ENCODE measurements around the gene SYCN. TPM values are rescaled to one million over a fixed set of nuclear protein-coding genes. Genes with fewer than 3 reads are reported as not detected.

SYCN gene
- polyA plus RNA-seq, 3 donors from 2014 or later, result not detected

DNA sequence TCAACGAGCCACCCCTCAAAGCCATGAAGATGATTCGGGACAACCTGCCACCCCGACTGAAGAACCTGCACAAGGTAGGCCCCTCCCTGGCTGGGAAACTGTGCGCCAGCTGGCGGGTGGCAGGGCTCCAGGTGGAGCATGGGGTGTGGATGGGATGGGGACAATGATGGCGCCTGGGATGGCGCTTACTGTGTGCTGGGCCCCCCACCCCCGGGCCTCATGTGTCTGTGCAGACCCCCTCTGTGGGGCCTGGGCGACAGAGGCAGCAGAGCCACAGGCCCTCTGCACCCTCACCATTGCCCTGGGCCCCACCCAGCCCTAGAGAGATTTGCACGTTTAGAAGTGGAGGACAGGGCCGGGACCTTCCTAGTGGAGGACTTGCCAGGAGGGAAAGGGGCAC is 26.3 kb downstream of the SYCN start:
- H3K4me3 Mint-ChIP-seq, result no peak overlapping the region
- no peaks in the 10 kb centered on the region for H3K27me3 Mint-ChIP-seq (ENCODE audit: low read depth in 3 of 3)
- no peaks in the 10 kb centered on the region for H3K4me1 Mint-ChIP-seq
- no peak overlapping the region for H3K27ac Mint-ChIP-seq
- no peaks in the 10 kb centered on the region for H3K9me3 Mint-ChIP-seq
- no peaks in the 10 kb centered on the region for H3K36me3 Mint-ChIP-seq
- DNase-seq, result no peak

DNA sequence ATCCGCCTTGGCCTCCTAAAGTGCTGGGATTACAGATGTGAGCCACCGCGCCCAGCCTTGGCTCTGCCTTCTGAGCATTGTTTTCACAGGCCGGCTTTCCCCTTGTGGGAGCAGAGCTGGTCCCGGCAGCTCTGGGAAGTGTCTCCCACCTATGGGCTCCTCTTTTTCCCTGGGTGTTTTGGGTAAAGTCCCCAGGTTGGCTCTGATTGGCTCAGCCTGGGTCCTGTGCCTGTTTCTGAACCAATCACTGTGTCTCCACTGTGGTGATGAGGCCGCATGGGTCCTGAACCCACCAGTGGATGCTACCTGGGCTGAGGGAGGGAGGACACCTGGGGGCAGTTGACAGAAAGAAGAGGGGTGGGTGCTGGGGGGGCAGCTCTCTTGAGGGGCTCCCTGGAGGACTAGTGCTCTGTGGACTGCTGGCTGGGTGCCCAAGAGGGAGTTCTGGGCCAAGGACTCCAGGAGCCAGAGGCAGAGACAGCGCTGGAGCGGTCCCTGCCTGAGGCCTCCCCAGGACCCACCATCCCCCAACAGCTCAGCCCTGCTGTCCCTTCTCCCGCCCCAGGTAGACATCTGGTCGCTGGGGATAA is 26.9 kb downstream of the SYCN start:
- H3K27ac Mint-ChIP-seq, result no peak overlapping the region
- H3K4me3 Mint-ChIP-seq, result no peak overlapping the region
- no peak for DNase-seq
- H3K27me3 Mint-ChIP-seq (ENCODE audit: low read depth in 3 of 3), result no peaks in the 10 kb centered on the region
- H3K9me3 Mint-ChIP-seq, result no peaks in the 10 kb centered on the region
- no peaks in the 10 kb centered on the region for H3K4me1 Mint-ChIP-seq
- no peaks in the 10 kb centered on the region for H3K36me3 Mint-ChIP-seq

DNA sequence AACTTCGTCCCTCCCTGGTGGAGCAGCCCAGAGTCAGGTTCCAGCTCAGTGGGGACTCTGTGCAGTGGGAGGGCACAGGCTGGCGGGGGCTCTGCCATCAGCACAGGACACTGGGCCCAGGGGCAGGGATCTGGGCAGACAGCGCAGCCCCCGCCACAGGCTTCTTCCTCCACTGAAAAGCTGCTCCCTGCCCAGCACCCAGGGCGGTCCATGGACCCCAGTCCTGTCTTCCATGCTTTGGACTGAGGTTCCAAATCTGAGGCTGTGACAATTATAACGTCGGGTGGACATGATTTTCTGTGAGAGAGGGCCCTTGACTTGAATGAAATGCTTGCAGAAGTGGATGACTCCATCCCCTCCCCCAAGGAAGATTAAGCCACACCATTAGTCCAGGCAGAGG is 28.5 kb downstream of the SYCN start:
- no peak overlapping the region for H3K27ac Mint-ChIP-seq
- H3K36me3 Mint-ChIP-seq, result no peaks in the 10 kb centered on the region
- H3K4me3 Mint-ChIP-seq, result no peak overlapping the region
- no peak for DNase-seq
- peaks cover 0 to 2% (median 0%) of the 10 kb centered on the region in 3 donors for H3K27me3 Mint-ChIP-seq (ENCODE audit: low read depth in 3 of 3)
- H3K9me3 Mint-ChIP-seq, result no peaks in the 10 kb centered on the region
- H3K4me1 Mint-ChIP-seq, result no peaks in the 10 kb centered on the region

DNA sequence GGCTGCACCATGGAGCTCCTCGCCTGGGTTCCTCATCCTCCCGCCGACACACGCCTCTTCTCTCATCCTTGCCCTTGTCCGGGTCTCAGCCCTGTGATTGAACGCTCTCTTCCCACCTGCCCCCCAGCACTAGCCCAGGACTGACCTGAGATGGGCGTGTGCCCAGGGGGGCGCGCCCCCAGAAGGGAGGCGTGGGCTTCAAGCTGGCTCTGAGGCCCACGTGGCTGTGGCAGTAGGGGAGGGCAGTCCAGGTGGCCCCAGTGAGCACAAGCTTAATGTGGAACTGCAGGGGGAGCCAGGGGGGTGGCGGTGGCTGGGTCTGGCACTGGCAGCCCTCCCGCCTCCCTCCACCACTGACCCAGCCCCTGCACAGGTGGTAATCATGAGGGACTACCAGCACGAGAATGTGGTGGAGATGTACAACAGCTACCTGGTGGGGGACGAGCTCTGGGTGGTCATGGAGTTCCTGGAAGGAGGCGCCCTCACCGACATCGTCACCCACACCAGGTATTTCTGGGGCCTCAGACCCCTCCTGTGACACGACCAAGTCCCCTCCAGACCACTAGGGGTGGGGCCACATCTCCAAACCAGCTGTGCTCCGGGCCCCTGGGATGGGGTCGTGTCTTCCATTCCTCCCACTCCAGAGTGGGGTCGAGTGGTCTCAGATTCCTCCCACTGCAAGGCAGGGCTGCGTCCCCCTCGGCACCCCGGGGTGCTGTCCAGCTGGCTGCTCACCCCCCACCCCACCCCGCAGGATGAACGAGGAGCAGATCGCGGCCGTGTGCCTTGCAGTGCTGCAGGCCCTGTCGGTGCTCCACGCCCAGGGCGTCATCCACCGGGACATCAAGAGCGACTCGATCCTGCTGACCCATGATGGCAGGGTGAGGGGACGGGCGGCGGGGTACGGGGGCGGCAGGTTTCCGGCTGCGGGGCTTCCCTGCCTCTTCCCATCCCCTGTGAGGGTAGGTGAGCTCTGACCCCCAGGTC is 29.2 kb downstream of the SYCN start:
- no peak for DNase-seq
- Mint-ChIP-seq H3K27ac (no peak overlapping the region), H3K36me3 (no peaks in the 10 kb centered on the region), H3K27me3 (ENCODE audit: low read depth in 3 of 3) (peaks cover 0 to 2% (median 0%) of the 10 kb centered on the region in 3 donors), H3K4me1 (no peaks in the 10 kb centered on the region), H3K9me3 (no peaks in the 10 kb centered on the region), H3K4me3 (no peak overlapping the region)

DNA sequence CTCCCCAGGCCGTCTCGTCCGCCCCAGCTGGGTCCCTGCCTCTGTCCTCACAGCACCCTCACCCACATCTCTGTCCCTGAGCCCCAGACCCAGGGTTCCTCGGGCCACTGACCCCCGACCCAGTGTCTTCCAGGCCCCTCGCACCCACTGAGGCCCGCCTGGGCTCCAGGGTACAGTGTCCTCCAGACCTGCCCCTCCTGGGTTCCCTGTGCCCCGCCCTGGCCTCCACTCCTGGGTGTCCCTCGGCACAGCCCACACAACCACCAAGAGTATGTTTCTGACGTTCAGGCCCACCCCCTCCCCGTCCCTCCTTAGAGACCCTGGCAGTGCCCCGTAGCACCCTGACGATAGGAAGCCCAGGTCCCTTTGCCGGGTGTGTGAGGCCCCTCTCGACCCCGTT is 29.9 kb downstream of the SYCN start:
- H3K4me1 Mint-ChIP-seq, result no peaks in the 10 kb centered on the region
- H3K4me3 Mint-ChIP-seq, result no peak overlapping the region
- H3K27ac Mint-ChIP-seq, result no peak overlapping the region
- no peak for DNase-seq
- H3K36me3 Mint-ChIP-seq, result no peaks in the 10 kb centered on the region
- peaks cover 0 to 2% (median 0%) of the 10 kb centered on the region in 3 donors for H3K27me3 Mint-ChIP-seq (ENCODE audit: low read depth in 3 of 3)
- H3K9me3 Mint-ChIP-seq, result no peaks in the 10 kb centered on the region

DNA sequence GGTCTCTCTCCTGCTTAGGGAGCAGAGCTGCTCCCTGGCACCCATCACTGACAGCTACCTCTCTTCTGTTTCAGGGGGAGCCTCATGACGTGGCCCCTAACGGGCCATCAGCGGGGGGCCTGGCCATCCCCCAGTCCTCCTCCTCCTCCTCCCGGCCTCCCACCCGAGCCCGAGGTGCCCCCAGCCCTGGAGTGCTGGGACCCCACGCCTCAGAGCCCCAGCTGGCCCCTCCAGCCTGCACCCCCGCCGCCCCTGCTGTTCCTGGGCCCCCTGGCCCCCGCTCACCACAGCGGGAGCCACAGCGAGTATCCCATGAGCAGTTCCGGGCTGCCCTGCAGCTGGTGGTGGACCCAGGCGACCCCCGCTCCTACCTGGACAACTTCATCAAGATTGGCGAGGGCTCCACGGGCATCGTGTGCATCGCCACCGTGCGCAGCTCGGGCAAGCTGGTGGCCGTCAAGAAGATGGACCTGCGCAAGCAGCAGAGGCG is 30.5 kb downstream of the SYCN start:
- no peak for DNase-seq
- H3K36me3 Mint-ChIP-seq, result peaks cover 0 to 4% (median 0%) of the 10 kb centered on the region in 3 donors
- H3K9me3 Mint-ChIP-seq, result no peaks in the 10 kb centered on the region
- peaks cover 0 to 2% (median 0%) of the 10 kb centered on the region in 3 donors for H3K27me3 Mint-ChIP-seq (ENCODE audit: low read depth in 3 of 3)
- H3K4me3 Mint-ChIP-seq, result no peak overlapping the region
- no peak overlapping the region for H3K27ac Mint-ChIP-seq
- H3K4me1 Mint-ChIP-seq, result no peaks in the 10 kb centered on the region

DNA sequence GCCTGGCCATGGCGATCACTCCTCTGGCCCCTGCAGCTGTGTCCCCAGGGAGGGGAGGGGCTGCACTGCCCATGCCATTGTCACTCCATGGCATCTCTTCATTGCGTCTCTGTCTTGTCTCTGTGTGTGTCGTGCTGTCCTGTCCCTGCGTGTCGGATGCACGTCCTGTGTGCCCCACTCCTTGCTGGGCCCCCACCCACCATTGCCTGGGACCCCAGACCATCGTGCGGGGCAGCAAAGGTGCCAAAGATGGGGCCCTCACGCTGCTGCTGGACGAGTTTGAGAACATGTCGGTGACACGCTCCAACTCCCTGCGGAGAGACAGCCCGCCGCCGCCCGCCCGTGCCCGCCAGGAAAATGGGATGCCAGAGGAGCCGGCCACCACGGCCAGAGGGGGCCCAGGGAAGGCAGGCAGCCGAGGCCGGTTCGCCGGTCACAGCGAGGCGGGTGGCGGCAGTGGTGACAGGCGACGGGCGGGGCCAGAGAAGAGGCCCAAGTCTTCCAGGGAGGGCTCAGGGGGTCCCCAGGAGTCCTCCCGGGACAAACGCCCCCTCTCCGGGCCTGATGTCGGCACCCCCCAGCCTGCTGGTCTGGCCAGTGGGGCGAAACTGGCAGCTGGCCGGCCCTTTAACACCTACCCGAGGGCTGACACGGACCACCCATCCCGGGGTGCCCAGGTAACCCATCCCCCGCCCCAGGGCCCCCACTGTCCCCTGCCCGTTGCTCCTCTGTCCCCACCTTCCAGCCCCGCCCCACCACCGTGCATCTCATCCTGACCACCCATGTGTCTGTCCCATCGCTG is 31.2 kb downstream of the SYCN start:
- DNase-seq, result no peak
- no peaks in the 10 kb centered on the region for H3K4me1 Mint-ChIP-seq
- no peak overlapping the region for H3K27ac Mint-ChIP-seq
- H3K4me3 Mint-ChIP-seq, result no peak overlapping the region
- peaks cover 0 to 2% (median 0%) of the 10 kb centered on the region in 3 donors for H3K27me3 Mint-ChIP-seq (ENCODE audit: low read depth in 3 of 3)
- peaks cover 0 to 4% (median 0%) of the 10 kb centered on the region in 3 donors for H3K36me3 Mint-ChIP-seq
- H3K9me3 Mint-ChIP-seq, result no peaks in the 10 kb centered on the region

DNA sequence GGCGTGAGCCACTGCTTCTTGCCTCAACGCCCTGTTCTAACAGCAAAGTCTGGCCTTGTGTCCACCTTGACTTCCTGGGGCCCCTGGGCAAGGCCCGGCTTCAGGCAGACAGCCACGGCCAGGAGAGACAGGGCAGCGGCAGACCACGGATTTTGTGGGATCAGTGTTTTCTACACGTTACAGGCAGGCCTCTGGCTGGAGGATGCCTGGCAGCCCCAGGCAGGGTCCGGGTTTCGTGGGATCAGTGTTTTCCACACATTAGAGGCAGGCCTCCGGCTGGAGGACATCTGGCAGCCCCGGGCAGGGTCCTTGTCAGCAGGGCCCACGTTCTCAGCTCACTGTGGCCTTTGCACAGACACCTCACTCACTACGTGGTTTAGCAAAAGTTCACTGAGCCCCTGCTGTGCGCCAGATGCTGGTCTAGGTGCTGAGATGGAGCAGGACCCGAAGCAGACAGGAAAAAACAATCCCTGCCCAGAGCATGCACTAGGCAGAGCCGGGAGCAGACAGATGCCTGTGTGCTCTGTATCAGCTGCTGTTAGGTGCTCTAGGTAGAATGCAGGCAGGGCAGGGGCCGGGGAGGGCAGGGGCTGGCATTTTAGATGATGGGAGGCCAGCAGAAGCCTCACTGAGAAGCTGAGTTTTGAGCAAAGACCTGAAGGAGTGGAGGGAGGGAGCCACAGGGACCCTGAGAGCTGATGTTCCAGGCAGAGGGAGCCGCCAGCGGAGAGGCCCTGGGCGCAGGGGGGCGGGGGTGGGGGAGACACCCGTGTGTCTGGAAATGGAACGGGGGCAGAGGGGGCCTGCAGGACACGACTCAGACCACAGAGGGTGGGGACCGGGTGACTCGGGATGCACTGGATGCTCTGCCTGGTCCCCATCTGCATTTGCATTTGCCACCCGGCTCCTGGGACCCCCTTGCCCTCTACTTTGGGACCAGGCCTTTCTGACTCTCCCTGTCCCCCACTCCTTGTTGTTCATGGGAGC is 32.3 kb downstream of the SYCN start:
- Mint-ChIP-seq H3K4me3 (no peak overlapping the region), H3K27ac (no peak overlapping the region), H3K9me3 (no peaks in the 10 kb centered on the region), H3K27me3 (ENCODE audit: low read depth in 3 of 3) (peaks cover 0 to 2% (median 0%) of the 10 kb centered on the region in 3 donors), H3K4me1 (no peaks in the 10 kb centered on the region), H3K36me3 (peaks cover 0 to 4% (median 0%) of the 10 kb centered on the region in 3 donors)
- DNase-seq, result no peak

DNA sequence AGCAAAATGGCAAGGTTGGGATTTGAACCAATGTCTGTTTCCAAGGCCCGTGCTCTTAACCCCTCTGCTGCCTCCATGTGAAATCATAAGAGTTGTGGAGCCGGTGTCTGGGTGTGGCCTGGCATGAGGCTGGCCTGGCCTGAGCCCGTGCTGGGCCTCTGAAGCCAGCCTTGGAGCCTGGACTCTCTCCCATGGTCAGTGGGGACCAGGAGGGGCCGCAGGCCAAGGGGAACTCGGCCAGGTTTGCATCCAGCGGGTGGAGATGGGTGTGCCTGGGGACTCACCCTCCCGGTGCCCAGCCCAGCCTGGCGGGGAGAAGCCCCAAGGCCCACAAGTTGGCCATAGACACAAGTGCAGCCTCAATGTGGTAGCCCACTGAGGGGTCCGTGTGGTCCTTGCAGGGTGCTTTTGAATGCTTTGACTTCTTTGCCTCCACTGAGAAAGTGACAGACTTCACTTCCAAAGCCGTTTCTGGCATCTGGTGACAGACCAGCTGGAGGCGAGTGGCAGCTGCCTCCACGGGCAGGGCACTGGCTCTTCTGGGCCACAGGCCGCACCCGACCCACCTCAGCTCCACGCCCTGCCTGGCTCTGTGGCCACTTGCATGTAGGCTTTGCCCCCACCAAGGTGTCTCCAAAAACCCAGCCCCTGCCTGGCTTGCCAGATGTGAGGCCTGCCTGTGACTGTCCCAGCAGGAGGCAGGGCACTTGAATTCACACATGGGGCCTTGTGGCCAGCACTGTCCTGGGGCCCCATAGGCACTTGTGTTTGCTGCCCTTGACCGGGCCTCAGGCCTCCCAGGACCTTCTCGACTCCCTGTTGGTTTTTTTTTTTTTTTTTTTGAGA is 33.5 kb downstream of the SYCN start:
- Mint-ChIP-seq H3K27me3 (ENCODE audit: low read depth in 3 of 3) (peaks cover 0 to 2% (median 0%) of the 10 kb centered on the region in 3 donors), H3K4me3 (no peak overlapping the region), H3K36me3 (peaks cover 0 to 4% (median 0%) of the 10 kb centered on the region in 3 donors), H3K27ac (no peak overlapping the region), H3K4me1 (no peaks in the 10 kb centered on the region), H3K9me3 (no peaks in the 10 kb centered on the region)
- no peak for DNase-seq

DNA sequence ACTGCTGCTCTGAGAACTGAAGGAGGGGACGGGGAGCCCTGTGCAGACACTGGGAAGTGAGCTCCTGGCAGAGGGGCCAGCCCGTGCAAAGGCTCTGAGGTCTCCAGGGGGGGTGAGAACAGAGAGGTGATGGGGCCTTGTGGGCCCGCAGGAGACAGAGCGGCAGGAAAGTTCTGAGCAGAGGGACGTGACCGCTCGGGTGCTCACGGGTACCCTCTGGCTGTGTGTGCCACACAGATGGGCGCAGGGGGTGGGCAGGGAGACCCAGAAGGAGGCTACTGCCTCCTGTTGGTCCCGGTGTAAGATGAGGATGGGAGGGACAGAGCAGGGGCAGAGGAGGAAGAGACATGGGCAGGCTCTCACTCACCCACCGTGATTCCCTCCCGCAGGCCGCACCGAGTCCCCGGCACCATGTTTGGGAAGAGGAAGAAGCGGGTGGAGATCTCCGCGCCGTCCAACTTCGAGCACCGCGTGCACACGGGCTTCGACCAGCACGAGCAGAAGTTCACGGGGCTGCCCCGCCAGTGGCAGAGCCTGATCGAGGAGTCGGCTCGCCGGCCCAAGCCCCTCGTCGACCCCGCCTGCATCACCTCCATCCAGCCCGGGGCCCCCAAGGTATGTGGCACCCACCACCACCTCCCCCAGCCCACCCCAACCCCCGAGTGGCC is 34.8 kb downstream of the SYCN start:
- H3K4me3 Mint-ChIP-seq, result no peak overlapping the region

DNA sequence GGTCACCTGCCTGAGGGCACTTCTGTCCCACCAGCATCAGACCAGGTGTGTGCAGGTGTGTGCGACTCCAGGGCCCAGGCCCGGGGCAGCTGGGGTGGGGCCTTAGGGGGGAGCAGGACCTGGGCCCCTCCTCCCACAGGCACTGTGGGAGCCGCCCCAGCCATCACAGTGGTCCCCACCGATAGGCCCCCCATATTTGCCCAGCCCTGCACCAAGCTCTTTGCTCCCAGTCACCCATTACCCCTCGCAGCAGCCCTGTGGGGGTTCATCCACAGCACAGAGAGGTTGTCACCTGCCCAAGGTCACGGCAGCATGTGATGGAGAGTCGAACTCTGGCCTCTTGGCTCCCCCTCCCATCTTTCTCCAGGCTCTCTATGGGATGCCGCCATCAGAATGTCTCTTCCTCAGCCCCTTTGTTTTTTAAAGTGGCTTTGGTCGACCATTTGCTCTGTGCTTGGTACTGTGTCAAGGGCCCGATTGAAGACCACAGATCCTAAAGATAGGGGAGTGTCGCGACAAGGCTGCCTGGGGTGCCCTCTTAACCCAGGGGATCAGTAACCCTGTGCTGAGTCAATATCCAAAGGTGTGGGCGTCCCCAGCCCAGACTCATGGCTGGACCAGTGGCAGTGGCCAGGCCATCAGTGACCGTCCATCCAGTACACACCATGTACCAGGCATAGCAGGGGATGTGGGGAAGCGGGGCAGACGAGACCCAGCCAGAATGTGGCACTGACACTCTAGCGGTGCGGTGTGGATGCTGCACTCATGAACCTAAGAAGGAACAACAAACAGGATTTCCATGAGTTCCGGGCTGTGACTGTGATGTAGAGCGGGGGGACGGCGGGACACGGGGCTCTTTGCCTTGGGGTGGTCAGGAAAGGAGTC is 35.6 kb downstream of the SYCN start:
- no peak for DNase-seq
- peak overlapping the region in 1 of 6 donors; percentile 5 for H3K27ac Mint-ChIP-seq
- peaks cover 0 to 1% of the 10 kb centered on the region in 2 donors for H3K4me1 Mint-ChIP-seq

More for the DNA sequence above, 34.8 kb downstream of the SYCN start:
- H3K36me3 Mint-ChIP-seq, result peaks cover 0 to 4% (median 0%) of the 10 kb centered on the region in 3 donors
- H3K4me1 Mint-ChIP-seq, result no peaks in the 10 kb centered on the region
- peaks cover 0 to 2% (median 0%) of the 10 kb centered on the region in 3 donors for H3K27me3 Mint-ChIP-seq (ENCODE audit: low read depth in 3 of 3)
- no peak for DNase-seq
- no peaks in the 10 kb centered on the region for H3K9me3 Mint-ChIP-seq
- H3K27ac Mint-ChIP-seq, result no peak overlapping the region

More for the DNA sequence above, 35.6 kb downstream of the SYCN start:
- Mint-ChIP-seq H3K9me3 (no peaks in the 10 kb centered on the region), H3K27me3 (ENCODE audit: low read depth in 3 of 3) (peaks cover 0 to 2% (median 0%) of the 10 kb centered on the region in 3 donors), H3K36me3 (peaks cover 0 to 4% (median 0%) of the 10 kb centered on the region in 3 donors), H3K4me3 (no peak overlapping the region)

All from immature natural killer cell (primary cell).